Measurements from ENCODE around the gene ADPRHL1. TPM values are rescaled to one million over a fixed set of nuclear protein-coding genes. Genes with fewer than 3 reads are reported as not detected.

The ADPRHL1 gene
- total RNA-seq, 4 donors from 2014 or later, result 1.9 to 9.4 (median 6.5) TPM

GRCh38 chr13:113354831-113355610 lies 98.3 kb downstream of the ADPRHL1 start:
- TF ChIP-seq CTCF (IDR thresholded peaks at IDR 0.05), result no peak
- TF ChIP-seq POLR2A (IDR thresholded peaks at IDR 0.05), result no peak
- intact Hi-C loops (cut with DNase I; ENCODE audit: low total_unique reads), result no loop called here
- WGBS, 2 donors, result 95 to 97% methylated on average over 41 of the region's 41 CpGs
- DNase-seq (ENCODE audit: low spot score in 2 of 2), result no peak
- H3K4me3 ChIP-seq (ENCODE audit: low read depth, poor library complexity, severe bottlenecking), result no peak overlapping the region

DNA sequence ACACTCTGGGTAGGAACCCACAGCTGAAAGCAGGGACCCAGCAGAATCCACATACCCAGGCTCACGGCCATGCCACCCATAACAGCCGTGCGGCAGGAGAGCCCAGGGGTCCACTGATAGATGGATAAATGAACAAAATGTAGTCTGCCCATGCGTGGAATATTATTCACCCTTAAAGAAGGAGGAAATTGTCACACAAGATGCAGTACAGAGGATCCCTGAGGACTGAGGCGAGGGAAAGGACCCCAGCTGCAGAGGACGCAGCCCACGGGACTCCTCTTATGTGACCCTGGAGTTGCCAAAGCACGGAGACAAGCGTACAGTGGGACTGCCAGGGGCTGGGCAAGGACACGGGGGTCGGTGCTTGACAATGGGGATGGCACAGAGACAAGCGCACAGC lies 100.0 kb downstream of the ADPRHL1 start:
- no peak for DNase-seq (ENCODE audit: low spot score in 2 of 2)
- intact Hi-C loops (cut with DNase I; ENCODE audit: low total_unique reads), result no loop called here
- no peak overlapping the region for H3K4me3 ChIP-seq (ENCODE audit: low read depth, poor library complexity, severe bottlenecking)
- TF ChIP-seq POLR2A (IDR thresholded peaks at IDR 0.05), result no peak
- TF ChIP-seq CTCF (IDR thresholded peaks at IDR 0.05), result no peak
- 86 to 88% methylated on average over 12 of the region's 12 CpGs for WGBS, 2 donors

DNA sequence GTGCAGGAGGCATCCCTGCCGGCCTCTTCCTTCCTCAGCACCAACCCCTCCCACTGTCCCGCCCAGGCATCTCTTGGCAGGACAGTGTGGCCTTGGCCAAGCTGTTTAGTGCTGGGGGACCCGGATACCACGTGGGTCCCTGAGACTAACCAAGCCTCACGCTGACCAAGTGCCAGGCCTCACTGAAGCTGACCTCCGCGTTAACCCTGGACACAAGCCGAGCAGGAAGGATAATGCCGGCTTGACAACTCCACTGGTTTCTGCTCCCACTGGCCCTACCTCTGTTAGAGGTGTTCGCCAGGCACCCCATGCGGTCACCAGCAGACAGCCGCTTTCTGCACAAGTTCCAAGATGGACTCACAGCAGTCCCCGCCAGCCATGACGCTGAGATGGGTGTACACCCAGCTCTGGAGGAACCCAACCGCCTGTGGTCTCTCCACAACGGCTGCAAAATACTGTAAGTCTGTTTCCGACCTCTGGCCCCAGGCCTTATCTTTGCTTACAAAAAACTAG lies 101.7 kb downstream of the ADPRHL1 start:
- no peak for DNase-seq (ENCODE audit: low spot score in 2 of 2)
- intact Hi-C loops (cut with DNase I; ENCODE audit: low total_unique reads), result no loop called here
- WGBS, 2 donors, result 75 to 83% methylated on average over 13 to 17 of the region's 17 CpGs
- H3K4me3 ChIP-seq (ENCODE audit: low read depth, poor library complexity, severe bottlenecking), result no peak overlapping the region
- TF ChIP-seq POLR2A (IDR thresholded peaks at IDR 0.05), result no peak
- no peak for TF ChIP-seq CTCF (IDR thresholded peaks at IDR 0.05)

- DNase-seq (ENCODE audit: low spot score in 2 of 2), result no peak
- no peak for TF ChIP-seq POLR2A (IDR thresholded peaks at IDR 0.05)
- TF ChIP-seq CTCF (IDR thresholded peaks at IDR 0.05), result no peak
- WGBS, 2 donors, result 93 to 97% methylated on average over 20 of the region's 20 CpGs
- intact Hi-C loops (cut with DNase I; ENCODE audit: low total_unique reads), result no loop called here
- no peak overlapping the region for H3K4me3 ChIP-seq (ENCODE audit: low read depth, poor library complexity, severe bottlenecking)
These were observed 102.4 kb downstream of the ADPRHL1 start for GRCh38 chr13:113350938-113351335.

DNA sequence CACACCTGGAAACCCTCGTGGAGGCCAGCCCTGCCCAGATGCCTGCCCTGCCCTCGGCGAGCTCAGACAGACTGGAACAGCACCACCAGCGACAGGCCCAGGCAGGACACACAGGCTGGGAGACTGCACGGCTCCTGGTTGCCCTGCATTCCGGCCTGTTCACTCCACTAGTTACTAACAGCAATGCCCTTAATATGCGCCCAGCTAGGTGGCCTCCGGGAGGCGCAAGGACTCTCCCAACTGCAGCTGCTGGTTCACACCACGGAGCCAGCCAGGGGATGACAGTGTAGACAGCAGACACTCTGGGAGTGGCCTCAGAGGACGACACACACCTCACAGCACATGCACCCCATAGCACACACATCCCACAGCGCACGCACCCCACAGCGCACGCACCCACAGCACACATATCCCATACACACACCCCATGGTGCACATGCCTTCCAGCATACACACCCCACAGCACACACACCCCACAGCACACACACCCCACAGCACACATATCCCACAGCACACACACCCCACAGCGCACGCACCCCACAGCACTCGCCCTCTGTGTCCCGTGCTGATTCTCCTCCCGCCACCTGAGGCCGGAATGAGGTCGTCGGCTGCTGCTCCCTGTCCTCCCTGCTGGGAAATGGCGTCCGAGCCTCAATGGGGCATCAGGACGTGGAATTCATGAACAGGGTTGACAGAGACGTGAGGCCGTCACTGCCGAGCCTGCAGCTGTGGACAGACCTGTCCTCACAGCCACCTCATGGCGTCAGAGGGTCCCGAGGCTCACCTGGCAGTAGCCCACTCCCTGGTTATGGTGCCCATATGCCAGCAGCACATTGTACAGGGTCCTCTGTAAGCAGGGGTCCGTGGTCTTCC lies 103.0 kb downstream of the ADPRHL1 start:
- no peak for DNase-seq (ENCODE audit: low spot score in 2 of 2)
- H3K4me3 ChIP-seq (ENCODE audit: low read depth, poor library complexity, severe bottlenecking), result no peak overlapping the region
- no peak for TF ChIP-seq POLR2A (IDR thresholded peaks at IDR 0.05)
- TF ChIP-seq CTCF (IDR thresholded peaks at IDR 0.05), result no peak
- WGBS, 2 donors, result 71 to 73% methylated on average over 31 of the region's 32 CpGs
- intact Hi-C loops (cut with DNase I; ENCODE audit: low total_unique reads), result no loop called here

Other genes with a start within 250 kb of the ADPRHL1 start
- gene PCID2, start 244.8 kb downstream of the ADPRHL1 start, total RNA-seq, result 10 to 100 TPM; 28.0 to 44.2 (median 40.3) TPM
- 100 to 1,000 TPM in 3 of 4 donors, 10 to 100 TPM in 1; 80.7 to 146 (median 105) TPM for gene CUL4A, start 243.9 kb downstream of the ADPRHL1 start, total RNA-seq
- 100 to 1,000 TPM; 198 to 240 (median 209) TPM for gene LAMP1, start 156.2 kb downstream of the ADPRHL1 start, total RNA-seq
- gene GRTP1, start 89.4 kb downstream of the ADPRHL1 start, total RNA-seq, result 10 to 100 TPM; 23.8 to 38.1 (median 30.3) TPM
- 10 to 100 TPM; 12.0 to 35.2 (median 18.9) TPM for gene DCUN1D2, start 37.2 kb upstream of the ADPRHL1 start, total RNA-seq
- 10 to 100 TPM; 35.9 to 48.8 (median 41.9) TPM for gene TFDP1, start 131.3 kb upstream of the ADPRHL1 start, total RNA-seq
- gene ATP4B, start 204.7 kb upstream of the ADPRHL1 start, total RNA-seq, result not detected
- gene GRK1, start 213.7 kb upstream of the ADPRHL1 start, total RNA-seq, result not detected